ENCODE data around the gene DRG1. TPM values are rescaled to one million over a fixed set of nuclear protein-coding genes. Genes with fewer than 3 reads are reported as not detected.

The DRG1 gene
- total and polyA plus RNA-seq, 2 donors (not counting 3 experiments of a cell fraction or from before 2014, with no cell fraction given), result 37.7 to 65.1 TPM

- no peaks in the 10 kb centered on the region for H4K20me1 ChIP-seq (replicated peaks; ENCODE audit: control insufficient read depth, extremely low read depth, insufficient read depth, low read length)
- intact Hi-C loops (cut with micrococcal nuclease), result no loop called here
- no peak overlapping the region for H3K4me3 ChIP-seq (replicated peaks in 1 of 3; ENCODE audit: insufficient read depth in 1 of 3, low read depth in 1 of 3, low read length in 3 of 3)
- H3K9me1 ChIP-seq (replicated peaks; ENCODE audit: control insufficient read depth, extremely low read depth, insufficient read depth, low read length), result no peaks in the 10 kb centered on the region
- dilution Hi-C loops (cut with MboI; ENCODE audit: extremely low pct_ligation_motif_present, low sequenced_read_pairs), result no loop called here
- BruUV-seq (replicated peaks), result no TSS peak
- H3K4me2 ChIP-seq (ENCODE audit: insufficient read depth, low read length), result no peak overlapping the region
- H3K79me2 ChIP-seq (ENCODE audit: control insufficient read depth, insufficient read depth, low read length), result no peaks in the 10 kb centered on the region
- H2AFZ ChIP-seq (ENCODE audit: low read depth, low read length), result no peak overlapping the region
- H3K9ac ChIP-seq (replicated peaks; ENCODE audit: extremely low read depth, insufficient read depth, low read length), result no peak overlapping the region
- CTCF ChIA-PET, result interaction anchor here (1.0 to 1.2 kb wide), 2 partner anchors 11 to 20 kb away, joined by 3 to 7 read pairs; no protein-coding TSS in a partner anchor
- POLR2A ChIA-PET, result interaction anchor here (0.7 kb wide), 1 partner anchor 193 kb away, joined by 3 read pairs; no protein-coding TSS in a partner anchor
- DNase-seq (ENCODE audit: low read depth, low spot score), result no peak
- H3K4me1 ChIP-seq (ENCODE audit: control insufficient read depth, extremely low read depth, insufficient read depth, low read length), result peaks cover 3% of the 10 kb centered on the region
- no peaks in the 10 kb centered on the region for H3K27me3 ChIP-seq (ENCODE audit: control insufficient read depth in 2 of 2, insufficient read depth in 2 of 2, low read length in 2 of 2)
- no peak for TF ChIP-seq MYC (IDR thresholded peaks at IDR 0.05; ENCODE audit: low read depth, low read length)
- no peak for TF ChIP-seq JUN (IDR thresholded peaks at IDR 0.05; ENCODE audit: borderline replicate concordance, insufficient read depth, insufficient read length, low read depth)
- TF ChIP-seq, protein P1, sequence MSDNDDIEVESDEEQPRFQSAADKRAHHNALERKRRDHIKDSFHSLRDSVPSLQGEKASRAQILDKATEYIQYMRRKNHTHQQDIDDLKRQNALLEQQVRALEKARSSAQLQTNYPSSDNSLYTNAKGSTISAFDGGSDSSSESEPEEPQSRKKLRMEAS (IDR thresholded peaks at IDR 0.05; ENCODE audit: insufficient read depth, insufficient read length), result no peak
- TF ChIP-seq POLR2A (IDR thresholded peaks at IDR 0.05; ENCODE audit: low read depth, low read length), result no peak
- TF ChIP-seq, protein P2, sequence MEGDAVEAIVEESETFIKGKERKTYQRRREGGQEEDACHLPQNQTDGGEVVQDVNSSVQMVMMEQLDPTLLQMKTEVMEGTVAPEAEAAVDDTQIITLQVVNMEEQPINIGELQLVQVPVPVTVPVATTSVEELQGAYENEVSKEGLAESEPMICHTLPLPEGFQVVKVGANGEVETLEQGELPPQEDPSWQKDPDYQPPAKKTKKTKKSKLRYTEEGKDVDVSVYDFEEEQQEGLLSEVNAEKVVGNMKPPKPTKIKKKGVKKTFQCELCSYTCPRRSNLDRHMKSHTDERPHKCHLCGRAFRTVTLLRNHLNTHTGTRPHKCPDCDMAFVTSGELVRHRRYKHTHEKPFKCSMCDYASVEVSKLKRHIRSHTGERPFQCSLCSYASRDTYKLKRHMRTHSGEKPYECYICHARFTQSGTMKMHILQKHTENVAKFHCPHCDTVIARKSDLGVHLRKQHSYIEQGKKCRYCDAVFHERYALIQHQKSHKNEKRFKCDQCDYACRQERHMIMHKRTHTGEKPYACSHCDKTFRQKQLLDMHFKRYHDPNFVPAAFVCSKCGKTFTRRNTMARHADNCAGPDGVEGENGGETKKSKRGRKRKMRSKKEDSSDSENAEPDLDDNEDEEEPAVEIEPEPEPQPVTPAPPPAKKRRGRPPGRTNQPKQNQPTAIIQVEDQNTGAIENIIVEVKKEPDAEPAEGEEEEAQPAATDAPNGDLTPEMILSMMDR (IDR thresholded peaks at IDR 0.05; ENCODE audit: extremely low read depth in 1 of 2, insufficient read depth in 1 of 2, low read depth in 1 of 2, low read length in 2 of 2), result no peak
- no peak for TF ChIP-seq GATA2 (IDR thresholded peaks at IDR 0.05; ENCODE audit: insufficient read depth, insufficient read length, low read depth, low read length)
- no peak for TF ChIP-seq EZH2 (IDR thresholded peaks at IDR 0.05; ENCODE audit: borderline replicate concordance, low read depth, low read length, severe bottlenecking)
- no peak for TF ChIP-seq POLR2AphosphoS5 (IDR thresholded peaks at IDR 0.05; ENCODE audit: insufficient read depth, low read depth, low read length)
- no peak for TF ChIP-seq FOS (IDR thresholded peaks at IDR 0.05; ENCODE audit: borderline replicate concordance, insufficient read depth, low read length)
- no peaks in the 10 kb centered on the region for H3K9me3 ChIP-seq (replicated peaks; ENCODE audit: control insufficient read depth, insufficient read depth, low read length)
- H3K36me3 ChIP-seq (ENCODE audit: control insufficient read depth in 2 of 2, extremely low read depth in 1 of 2, insufficient read depth in 2 of 2, low read length in 2 of 2), result peaks cover 24 to 29% of the 10 kb centered on the region in 2 experiments
- H3K27ac ChIP-seq (ENCODE audit: insufficient read depth, low read depth, low read length), result no peak overlapping the region
- no peak for FAIRE-seq
These were observed 32.5 kb downstream of the DRG1 start for GRCh38 chr22:31431950-31432349.

Data from endothelial cell of umbilical vein (primary cell).